Astrocyte (in vitro differentiated cells and primary cell): ENCODE data around the gene SLC10A3. TPM values are rescaled to one million over a fixed set of nuclear protein-coding genes. Genes with fewer than 3 reads are reported as not detected.

Experiments
- DNase-seq: peaks from one replicate; pipeline ENCODE4 v3.0.0-alpha.2; 2010; ENCODE audit warnings: low read depth
- FAIRE-seq: peaks from 2 replicates; lab custom pipeline; 2011; peaks lifted over from hg19 to GRCh38; lab: Jason Lieb, UNC
- H2AFZ ChIP-seq: 2 replicates; pipeline ENCODE4 v1.6.0; 2012; ENCODE audit warnings: low read depth, low read length, inconsistent platforms
- H3K27ac ChIP-seq: 2 replicates; pipeline ENCODE4 v1.5.1; 2011; ENCODE audit warnings: low read depth, low read length, inconsistent platforms
- H3K27me3 ChIP-seq: 2 replicates; pipeline ENCODE4 v1.6.0; 2011; ENCODE audit warnings: low read length, inconsistent platforms; ENCODE audit not compliant: insufficient read depth
- H3K36me3 ChIP-seq: 2 replicates; pipeline ENCODE4 v1.5.1; 2011; ENCODE audit warnings: low read length, inconsistent platforms; ENCODE audit not compliant: insufficient read depth
- H3K4me1 ChIP-seq: 2 replicates; pipeline ENCODE4 v1.5.1; 2011; ENCODE audit warnings: low read length, inconsistent platforms; ENCODE audit not compliant: insufficient read depth
- H3K4me2 ChIP-seq: 2 replicates; pipeline ENCODE4 v1.6.0; 2012; ENCODE audit warnings: low read length, inconsistent platforms
- H3K4me3 ChIP-seq: 2 replicates; pipeline ENCODE4 v1.5.1; 2011; ENCODE audit warnings: low read depth, mild to moderate bottlenecking, low read length, inconsistent platforms; ENCODE audit not compliant: insufficient read depth
- H3K79me2 ChIP-seq: 2 replicates; pipeline ENCODE4 v1.6.0; 2012; ENCODE audit warnings: mild to moderate bottlenecking, low read length, inconsistent platforms; ENCODE audit not compliant: insufficient read depth
- H3K9ac ChIP-seq: 2 replicates; pipeline ENCODE4 v1.6.0; 2012; ENCODE audit warnings: mild to moderate bottlenecking, low read length, inconsistent platforms
- H3K9me3 ChIP-seq: 2 replicates; pipeline ENCODE4 v1.5.1; 2012; ENCODE audit warnings: low read depth, mild to moderate bottlenecking, low read length, inconsistent platforms; ENCODE audit not compliant: insufficient read depth
- H4K20me1 ChIP-seq: 2 replicates; pipeline ENCODE4 v1.6.0; 2012; ENCODE audit warnings: low read length, inconsistent platforms; ENCODE audit not compliant: insufficient read depth
- H3K27ac Mint-ChIP-seq: one replicate; pipeline ENCODE4 v1.8.0; 2021; ENCODE audit warnings: mild to moderate bottlenecking, mixed read lengths; ENCODE audit not compliant: unreplicated experiment
- H3K27me3 Mint-ChIP-seq: one replicate; pipeline ENCODE4 v1.8.0; 2021; ENCODE audit warnings: low read depth, mixed read lengths; ENCODE audit not compliant: unreplicated experiment
- H3K36me3 Mint-ChIP-seq: one replicate; pipeline ENCODE4 v1.8.0; 2021; ENCODE audit warnings: low read depth, mixed read lengths; ENCODE audit not compliant: unreplicated experiment
- H3K4me1 Mint-ChIP-seq: one replicate; pipeline ENCODE4 v1.8.0; 2021; ENCODE audit warnings: low read depth, mixed read lengths; ENCODE audit not compliant: unreplicated experiment
- H3K4me3 Mint-ChIP-seq: one replicate; pipeline ENCODE4 v1.8.0; 2021; ENCODE audit warnings: mild to moderate bottlenecking, moderate library complexity, mixed read lengths; ENCODE audit not compliant: unreplicated experiment
- H3K9me3 Mint-ChIP-seq: one replicate; pipeline ENCODE4 v1.8.0; 2021; ENCODE audit warnings: mild to moderate bottlenecking, mixed read lengths; ENCODE audit not compliant: unreplicated experiment
- CTCF ChIP-seq: IDR thresholded peaks from 2 replicates; pipeline ENCODE4 v1.5.1; 2011; ENCODE audit warnings: low read depth, mild to moderate bottlenecking, inconsistent platforms, low read length, moderate library complexity; ENCODE audit not compliant: insufficient read depth
- EZH2 ChIP-seq: IDR thresholded peaks from 2 replicates; pipeline ENCODE4 v1.6.1; 2012; ENCODE audit warnings: mild to moderate bottlenecking, low read length, inconsistent platforms; ENCODE audit not compliant: insufficient read depth
- total RNA-seq: library from RNA; stranded (reverse); gene quantifications from 2 replicates; pipeline ENCODE4 v1.2.1, GENCODE V29; 2021

SLC10A3 gene
- total RNA-seq, 1 donor from 2014 or later: 24.4 TPM

GRCh38 chrX:154469880-154470279 lies 20.5 kb downstream of the SLC10A3 start:
- Mint-ChIP-seq H3K9me3 (no peaks in the 10 kb centered on the region), H3K27me3 (no peaks in the 10 kb centered on the region), H3K4me1 (no peaks in the 10 kb centered on the region), H3K4me3 (no peak overlapping the region), H3K36me3 (no peaks in the 10 kb centered on the region), H3K27ac (no peak overlapping the region)
- Histone ChIP-seq H3K4me3 (no peak overlapping the region), H3K27ac (no peak overlapping the region), H3K27me3 (no peaks in the 10 kb centered on the region), H3K9me3 (no peaks in the 10 kb centered on the region), H3K79me2 (no peaks in the 10 kb centered on the region), H2AFZ (no peak overlapping the region), H3K4me1 (no peaks in the 10 kb centered on the region), H4K20me1 (peaks cover 7% of the 10 kb centered on the region), H3K36me3 (peaks cover 2% of the 10 kb centered on the region), H3K9ac (no peak overlapping the region), H3K4me2 (no peak overlapping the region)
- DNase-seq: no peak
- FAIRE-seq: no peak
- TF ChIP-seq CTCF: no peak
- no peak for TF ChIP-seq EZH2

- H4K20me1 ChIP-seq: peaks cover 7% of the 10 kb centered on the region
- Mint-ChIP-seq H3K4me3 (no peak overlapping the region), H3K27me3 (no peaks in the 10 kb centered on the region), H3K27ac (no peak overlapping the region), H3K4me1 (no peaks in the 10 kb centered on the region), H3K36me3 (no peaks in the 10 kb centered on the region), H3K9me3 (no peaks in the 10 kb centered on the region)
- no peaks in the 10 kb centered on the region for H3K79me2 ChIP-seq
- H3K36me3 ChIP-seq: peaks cover 2% of the 10 kb centered on the region
- H3K9ac ChIP-seq: no peak overlapping the region
- no peak overlapping the region for H3K4me3 ChIP-seq
- no peak overlapping the region for H3K27ac ChIP-seq
- H2AFZ ChIP-seq: no peak overlapping the region
- no peak for TF ChIP-seq EZH2
- no peak for TF ChIP-seq CTCF
- DNase-seq: no peak
- no peaks in the 10 kb centered on the region for H3K27me3 ChIP-seq
- no peaks in the 10 kb centered on the region for H3K9me3 ChIP-seq
- no peak overlapping the region for H3K4me2 ChIP-seq
- no peak for FAIRE-seq
- no peaks in the 10 kb centered on the region for H3K4me1 ChIP-seq
These were observed 21.3 kb downstream of the SLC10A3 start for GRCh38 chrX:154469114-154469513.

- H3K27ac Mint-ChIP-seq: no peak overlapping the region
- no peak overlapping the region for H2AFZ ChIP-seq
- H3K4me1 Mint-ChIP-seq: no peaks in the 10 kb centered on the region
- DNase-seq (no peak), FAIRE-seq (no peak)
- no peaks in the 10 kb centered on the region for H3K27me3 Mint-ChIP-seq
- peaks cover 2% of the 10 kb centered on the region for H3K36me3 ChIP-seq
- H3K9ac ChIP-seq: no peak overlapping the region
- no peaks in the 10 kb centered on the region for H3K9me3 ChIP-seq
- H3K79me2 ChIP-seq: peaks cover under 1% of the 10 kb centered on the region
- peaks cover 4% of the 10 kb centered on the region for H4K20me1 ChIP-seq
- no peaks in the 10 kb centered on the region for H3K4me1 ChIP-seq
- H3K27ac ChIP-seq: no peak overlapping the region
- no peak for TF ChIP-seq CTCF
- TF ChIP-seq EZH2: no peak
- H3K9me3 Mint-ChIP-seq: no peaks in the 10 kb centered on the region
- H3K36me3 Mint-ChIP-seq: no peaks in the 10 kb centered on the region
- no peaks in the 10 kb centered on the region for H3K27me3 ChIP-seq
- no peak overlapping the region for H3K4me2 ChIP-seq
- no peak overlapping the region for H3K4me3 ChIP-seq
- H3K4me3 Mint-ChIP-seq: no peak overlapping the region
These were observed 22.2 kb downstream of the SLC10A3 start for GRCh38 chrX:154468217-154468616.
